ENCODE results near the gene RPL10. TPM values are rescaled to one million over a fixed set of nuclear protein-coding genes. Genes with fewer than 3 reads are reported as not detected.
A peak's percentile ranks its signal among the peaks of the same experiment; 100 is the strongest.

Gene RPL10
- 2,466 TPM for total RNA-seq (2021; ENCODE audit: unreplicated experiment)
- 2,477 TPM for polyA plus RNA-seq (2012; ENCODE audit: insufficient read length)
- Bru-seq, nascent RNA, result percentile 100 among the genes with signal in this experiment
- percentile 99 among the genes with signal in this experiment for BruChase-seq, experiment 1, labeled RNA remaining after a 2-hour chase
- BruChase-seq, experiment 2, labeled RNA remaining after a 6-hour chase, result percentile 100 among the genes with signal in this experiment
- long read RNA-seq, transcript RPL10-204 (7 exons, 2,318 nt), result minor isoform, 71 of 813 reads
- long read RNA-seq, transcript RPL10-201 (6 exons, 2,278 nt), result major isoform, 662 of 813 reads
- long read RNA-seq, partial matches to known transcripts, result 54 of 813 reads
- long read RNA-seq, other reads (novel, unspliced or antisense), result 18 of 813 reads

GRCh38 chrX:154397888-154398667 is at the start of gene RPL10:
TSS of gene RPL10 (plus strand) at chrX:154398377. CDS start at chrX:154398520, 143 bp downstream.
- in situ Hi-C loops (cut with HindIII; ENCODE audit: low pct_unique_long_range_greater_than_20kb, low sequenced_read_pairs), result no loop called here
- intact Hi-C loops (cut with micrococcal nuclease; ENCODE audit: unreplicated experiment), result no loop called here
- BruUV-seq (replicated peaks), result no TSS peak

More at GRCh38 chrX:154397888-154398667, at the start of gene RPL10:
- H3K36me3 ChIP-seq (ENCODE audit: control insufficient read depth, insufficient read depth, low read length), result peaks cover 10% of the 10 kb centered on the region
- DNase-seq (ENCODE audit: low read depth, low spot score) (peak; percentile 96), ATAC-seq (peak; percentile 85)
- peak in 1 of 2 experiments; percentile 67; a peak in 1 of 4 replicates for TF ChIP-seq REST (IDR thresholded peaks at IDR 0.05; ENCODE audit: insufficient read depth in 1 of 2, low read depth in 2 of 2, low read length in 1 of 2)
- TF ChIP-seq CTCF (IDR thresholded peaks at IDR 0.05), result no peak
- TF ChIP-seq POLR2AphosphoS5 (IDR thresholded peaks at IDR 0.05; ENCODE audit: low read depth, low read length), result peak; percentile 100
- 0 out of 2 replicates have a peak, but pooled peaks have one; percentile 91 for TF ChIP-seq SIN3A (IDR thresholded peaks at IDR 0.05; ENCODE audit: borderline replicate concordance, insufficient read depth, low read depth, low read length)
- peak; percentile 40; the same call in 1 of the 2 replicates for TF ChIP-seq TCF7L2 (IDR thresholded peaks at IDR 0.05; ENCODE audit: low read depth, low read length)
- H3K4me3 ChIP-seq (ENCODE audit: low read depth in 2 of 2, low read length in 2 of 2), result peak within 1 kb of the TSS; percentile 82 to 99
- H3K4me1 ChIP-seq (ENCODE audit: control insufficient read depth, insufficient read depth, low read length), result peaks cover 29% of the 10 kb centered on the region
- ChIA-PET POLR2A (interaction anchor here (0.6 to 1.3 kb wide), 5 partner anchors 129 to 571 kb away, joined by 3 read pairs; partner anchors contain the start of genes G6PD and IKBKG), CTCF (interaction anchor here (0.6 to 0.8 kb wide), 2 partner anchors 10 to 27 kb away, joined by 3 to 7 read pairs; no protein-coding TSS in a partner anchor)
- peak within 1 kb of the TSS; percentile 99 for H3K27ac ChIP-seq (ENCODE audit: low read length)
- no peaks in the 10 kb centered on the region for H3K27me3 ChIP-seq (ENCODE audit: control insufficient read depth, insufficient read depth, low read length)
- no peaks in the 10 kb centered on the region for H3K9me3 ChIP-seq (ENCODE audit: control insufficient read depth, insufficient read depth, low read depth, low read length)
